Measurements from ENCODE around the gene TBL1X. TPM values are rescaled to one million over a fixed set of nuclear protein-coding genes. Genes with fewer than 3 reads are reported as not detected.

TBL1X gene
- polyA plus RNA-seq, 1 experiment = 24.9 TPM

DNA sequence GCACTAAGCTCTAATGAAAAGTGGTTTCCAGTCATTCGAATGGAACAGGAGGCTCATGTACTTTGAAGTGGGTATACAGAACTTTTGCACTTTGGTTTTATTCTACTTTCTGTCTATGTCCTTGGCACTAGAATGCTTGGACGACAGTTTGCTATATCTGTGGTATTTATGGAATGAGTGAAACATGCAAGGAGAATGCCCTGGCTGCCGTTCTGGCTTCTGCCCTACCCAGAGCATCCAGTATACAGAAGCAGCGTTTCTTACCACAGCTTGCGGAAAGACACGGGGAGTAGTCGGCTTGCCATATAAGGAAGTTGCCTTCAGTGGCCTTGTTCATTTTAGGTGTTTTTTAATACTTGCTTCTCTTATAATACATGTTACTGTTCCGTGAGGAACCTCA, 98.0 kb downstream of the TBL1X start:
- CTCF ChIA-PET = interaction anchor here (0.6 kb wide), 1 partner anchor 718 kb away, joined by 3 read pairs; no protein-coding TSS in a partner anchor
- POLR2A ChIA-PET = no interaction called here
- no peaks in the 10 kb centered on the region for H3K27me3 ChIP-seq (ENCODE audit: control insufficient read depth, insufficient read depth, low read length)
- peak overlapping the region; percentile 52 for H3K27ac ChIP-seq (ENCODE audit: low read depth, low read length)
- no peak; the same call in 1 of the 2 replicates for TF ChIP-seq CTCF (IDR thresholded peaks at IDR 0.05; ENCODE audit: low read depth, low read length)
- H3K9me3 ChIP-seq (ENCODE audit: control insufficient read depth, insufficient read depth, low read length) = no peaks in the 10 kb centered on the region
- peak; percentile 71 for DNase-seq (ENCODE audit: low read depth, low spot score)
- no peak overlapping the region for H3K4me3 ChIP-seq (ENCODE audit: low read depth, low read length)

DNA sequence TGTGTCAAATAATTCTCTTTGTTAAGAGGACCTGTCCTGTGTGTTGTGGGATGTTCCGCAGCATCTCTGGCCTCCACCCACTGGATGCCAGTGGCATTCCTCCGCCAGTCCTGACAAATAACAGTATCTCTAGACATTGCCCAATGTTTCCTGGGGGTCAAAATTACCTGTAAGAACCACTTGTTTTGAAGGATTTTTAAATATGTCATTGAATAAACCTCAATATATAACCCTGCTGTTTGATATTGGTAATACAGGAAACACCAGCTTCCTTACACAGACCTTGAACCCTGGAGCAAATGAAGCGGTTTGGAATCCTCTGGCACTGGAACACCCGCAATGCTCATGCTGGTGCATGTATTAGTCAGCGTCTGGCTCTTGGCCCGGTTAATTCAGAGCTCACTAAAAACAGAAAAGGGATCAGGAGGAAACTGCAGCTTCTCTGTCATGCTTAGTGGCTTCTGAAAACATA, 101.3 kb downstream of the TBL1X start:
- peak; percentile 45 for DNase-seq (ENCODE audit: low read depth, low spot score)
- Histone ChIP-seq H3K9me3 (ENCODE audit: control insufficient read depth, insufficient read depth, low read length) (no peaks in the 10 kb centered on the region), H3K27ac (ENCODE audit: low read depth, low read length) (no peak overlapping the region), H3K4me3 (ENCODE audit: low read depth, low read length) (no peak overlapping the region), H3K27me3 (ENCODE audit: control insufficient read depth, insufficient read depth, low read length) (no peaks in the 10 kb centered on the region)
- CTCF ChIA-PET = no interaction called here
- TF ChIP-seq CTCF (IDR thresholded peaks at IDR 0.05; ENCODE audit: low read depth, low read length) = no peak
- POLR2A ChIA-PET = no interaction called here

GRCh38 chrX:9569876-9570301, 105.0 kb downstream of the TBL1X start:
- no peak for TF ChIP-seq CTCF (IDR thresholded peaks at IDR 0.05; ENCODE audit: low read depth, low read length)
- H3K27ac ChIP-seq (ENCODE audit: low read depth, low read length) = no peak overlapping the region
- ChIA-PET CTCF (no interaction called here), POLR2A (no interaction called here)
- no peak for DNase-seq (ENCODE audit: low read depth, low spot score)
- no peak overlapping the region for H3K4me3 ChIP-seq (ENCODE audit: low read depth, low read length)
- no peaks in the 10 kb centered on the region; the same call in 1 of the 2 replicates for H3K9me3 ChIP-seq (ENCODE audit: control insufficient read depth, insufficient read depth, low read length)
- no peaks in the 10 kb centered on the region for H3K27me3 ChIP-seq (ENCODE audit: control insufficient read depth, insufficient read depth, low read length)

- no peak overlapping the region for H3K4me3 ChIP-seq (ENCODE audit: low read depth, low read length)
- no peaks in the 10 kb centered on the region for H3K27me3 ChIP-seq (ENCODE audit: control insufficient read depth, insufficient read depth, low read length)
- no peak for TF ChIP-seq CTCF (IDR thresholded peaks at IDR 0.05; ENCODE audit: low read depth, low read length)
- no peak for DNase-seq (ENCODE audit: low read depth, low spot score)
- H3K27ac ChIP-seq (ENCODE audit: low read depth, low read length) = no peak overlapping the region
- CTCF ChIA-PET = no interaction called here
- H3K9me3 ChIP-seq (ENCODE audit: control insufficient read depth, insufficient read depth, low read length) = no peaks in the 10 kb centered on the region; the same call in 1 of the 2 replicates
- POLR2A ChIA-PET = interaction anchor here (0.6 kb wide), 1 partner anchor 12 kb away, joined by 3 read pairs; no protein-coding TSS in a partner anchor
Measured at GRCh38 chrX:9573282-9574106, 108.6 kb downstream of the TBL1X start.

GRCh38 chrX:9576059-9576458, 111.2 kb downstream of the TBL1X start:
- no peak for DNase-seq (ENCODE audit: low read depth, low spot score)
- Histone ChIP-seq H3K4me3 (ENCODE audit: low read depth, low read length) (no peak overlapping the region), H3K27me3 (ENCODE audit: control insufficient read depth, insufficient read depth, low read length) (no peaks in the 10 kb centered on the region), H3K27ac (ENCODE audit: low read depth, low read length) (no peak overlapping the region), H3K9me3 (ENCODE audit: control insufficient read depth, insufficient read depth, low read length) (no peaks in the 10 kb centered on the region; the same call in 1 of the 2 replicates)
- no peak for TF ChIP-seq CTCF (IDR thresholded peaks at IDR 0.05; ENCODE audit: low read depth, low read length)
- CTCF ChIA-PET = no interaction called here
- POLR2A ChIA-PET = interaction anchor here (0.7 kb wide), 1 partner anchor 721 kb away, joined by 10 read pairs; no protein-coding TSS in a partner anchor

All from AG04450 (cell line).